ENCODE data around the gene PDXP.

DNA sequence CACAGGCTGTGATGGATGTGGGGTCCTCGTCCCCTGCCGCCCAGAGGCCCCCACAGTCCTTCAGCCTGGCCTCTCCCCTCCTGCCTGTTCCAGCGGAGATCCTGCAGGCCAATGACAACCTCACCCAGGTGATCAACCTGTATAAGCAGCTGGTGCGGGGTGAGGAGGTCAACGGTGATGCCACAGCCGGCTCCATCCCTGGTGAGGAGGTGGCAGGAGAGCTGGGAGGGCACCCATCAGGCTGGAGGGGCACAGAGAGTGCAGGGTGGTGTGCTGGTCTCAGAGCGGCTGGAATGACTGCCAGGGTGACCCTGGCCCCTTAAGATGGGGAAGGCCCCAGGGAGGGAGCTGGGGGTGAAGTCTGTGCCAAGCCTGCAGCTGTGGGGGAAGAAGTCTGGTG is 33.6 kb upstream of the PDXP start:
- TF ChIP-seq, protein P1, sequence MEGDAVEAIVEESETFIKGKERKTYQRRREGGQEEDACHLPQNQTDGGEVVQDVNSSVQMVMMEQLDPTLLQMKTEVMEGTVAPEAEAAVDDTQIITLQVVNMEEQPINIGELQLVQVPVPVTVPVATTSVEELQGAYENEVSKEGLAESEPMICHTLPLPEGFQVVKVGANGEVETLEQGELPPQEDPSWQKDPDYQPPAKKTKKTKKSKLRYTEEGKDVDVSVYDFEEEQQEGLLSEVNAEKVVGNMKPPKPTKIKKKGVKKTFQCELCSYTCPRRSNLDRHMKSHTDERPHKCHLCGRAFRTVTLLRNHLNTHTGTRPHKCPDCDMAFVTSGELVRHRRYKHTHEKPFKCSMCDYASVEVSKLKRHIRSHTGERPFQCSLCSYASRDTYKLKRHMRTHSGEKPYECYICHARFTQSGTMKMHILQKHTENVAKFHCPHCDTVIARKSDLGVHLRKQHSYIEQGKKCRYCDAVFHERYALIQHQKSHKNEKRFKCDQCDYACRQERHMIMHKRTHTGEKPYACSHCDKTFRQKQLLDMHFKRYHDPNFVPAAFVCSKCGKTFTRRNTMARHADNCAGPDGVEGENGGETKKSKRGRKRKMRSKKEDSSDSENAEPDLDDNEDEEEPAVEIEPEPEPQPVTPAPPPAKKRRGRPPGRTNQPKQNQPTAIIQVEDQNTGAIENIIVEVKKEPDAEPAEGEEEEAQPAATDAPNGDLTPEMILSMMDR (conservative IDR thresholded peaks at IDR 0.05; ENCODE audit: low read depth, low read length), result no peak
- no peak for TF ChIP-seq POLR2A (IDR thresholded peaks at IDR 0.05; ENCODE audit: low read depth, low read length)
- TF ChIP-seq BHLHE40 (IDR thresholded peaks at IDR 0.05; ENCODE audit: low read depth, low read length), result no peak
- no peak for TF ChIP-seq MAZ (IDR thresholded peaks at IDR 0.05; ENCODE audit: borderline replicate concordance, low read depth, low read length)
- no peak for TF ChIP-seq SMC3 (IDR thresholded peaks at IDR 0.05; ENCODE audit: low read depth, low read length)
- TF ChIP-seq FOS (IDR thresholded peaks at IDR 0.05; ENCODE audit: low read depth, low read length), result no peak
- TF ChIP-seq RAD21 (IDR thresholded peaks at IDR 0.05; ENCODE audit: low read length), result no peak
- TF ChIP-seq, protein P2, sequence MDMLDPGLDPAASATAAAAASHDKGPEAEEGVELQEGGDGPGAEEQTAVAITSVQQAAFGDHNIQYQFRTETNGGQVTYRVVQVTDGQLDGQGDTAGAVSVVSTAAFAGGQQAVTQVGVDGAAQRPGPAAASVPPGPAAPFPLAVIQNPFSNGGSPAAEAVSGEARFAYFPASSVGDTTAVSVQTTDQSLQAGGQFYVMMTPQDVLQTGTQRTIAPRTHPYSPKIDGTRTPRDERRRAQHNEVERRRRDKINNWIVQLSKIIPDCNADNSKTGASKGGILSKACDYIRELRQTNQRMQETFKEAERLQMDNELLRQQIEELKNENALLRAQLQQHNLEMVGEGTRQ (IDR thresholded peaks at IDR 0.05; ENCODE audit: low read depth, low read length), result no peak
- TF ChIP-seq CHD1 (IDR thresholded peaks at IDR 0.05; ENCODE audit: low read depth, low read length), result no peak
- TF ChIP-seq, protein P3, sequence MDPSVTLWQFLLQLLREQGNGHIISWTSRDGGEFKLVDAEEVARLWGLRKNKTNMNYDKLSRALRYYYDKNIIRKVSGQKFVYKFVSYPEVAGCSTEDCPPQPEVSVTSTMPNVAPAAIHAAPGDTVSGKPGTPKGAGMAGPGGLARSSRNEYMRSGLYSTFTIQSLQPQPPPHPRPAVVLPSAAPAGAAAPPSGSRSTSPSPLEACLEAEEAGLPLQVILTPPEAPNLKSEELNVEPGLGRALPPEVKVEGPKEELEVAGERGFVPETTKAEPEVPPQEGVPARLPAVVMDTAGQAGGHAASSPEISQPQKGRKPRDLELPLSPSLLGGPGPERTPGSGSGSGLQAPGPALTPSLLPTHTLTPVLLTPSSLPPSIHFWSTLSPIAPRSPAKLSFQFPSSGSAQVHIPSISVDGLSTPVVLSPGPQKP (IDR thresholded peaks at IDR 0.05; ENCODE audit: borderline replicate concordance, low read depth, low read length), result no peak
- no peak for TF ChIP-seq CEBPB (IDR thresholded peaks at IDR 0.05; ENCODE audit: low read depth, low read length)
